Fibroblast of skin of left biceps (primary cell): ENCODE measurements around the gene TBL3.
A peak's percentile ranks its signal among the peaks of the same experiment; 100 is the strongest.
"Not testable (repeated sequence)": the region's sequence is repeated elsewhere in the genome, so short reads cannot be mapped to it uniquely, and the experiment has no call there.

Experiments used
- DNase-seq, 2 experiments: peaks; one replicate each; pipeline ENCODE4 v3.0.0-alpha.2; 2013; ENCODE audit warnings: low read depth in 2 of 2

TBL3 gene

GRCh38 chr16:1998852-1999801 is 27.3 kb downstream of the TBL3 start:
- DNase-seq: no peak

GRCh38 chr16:1999866-2000514 is 28.1 kb downstream of the TBL3 start:
- DNase-seq: no peak

- no peak for DNase-seq
Observed at GRCh38 chr16:2001035-2001434, 29.2 kb downstream of the TBL3 start.

GRCh38 chr16:2001456-2002355 is 29.9 kb downstream of the TBL3 start:
- DNase-seq: no peak

DNA sequence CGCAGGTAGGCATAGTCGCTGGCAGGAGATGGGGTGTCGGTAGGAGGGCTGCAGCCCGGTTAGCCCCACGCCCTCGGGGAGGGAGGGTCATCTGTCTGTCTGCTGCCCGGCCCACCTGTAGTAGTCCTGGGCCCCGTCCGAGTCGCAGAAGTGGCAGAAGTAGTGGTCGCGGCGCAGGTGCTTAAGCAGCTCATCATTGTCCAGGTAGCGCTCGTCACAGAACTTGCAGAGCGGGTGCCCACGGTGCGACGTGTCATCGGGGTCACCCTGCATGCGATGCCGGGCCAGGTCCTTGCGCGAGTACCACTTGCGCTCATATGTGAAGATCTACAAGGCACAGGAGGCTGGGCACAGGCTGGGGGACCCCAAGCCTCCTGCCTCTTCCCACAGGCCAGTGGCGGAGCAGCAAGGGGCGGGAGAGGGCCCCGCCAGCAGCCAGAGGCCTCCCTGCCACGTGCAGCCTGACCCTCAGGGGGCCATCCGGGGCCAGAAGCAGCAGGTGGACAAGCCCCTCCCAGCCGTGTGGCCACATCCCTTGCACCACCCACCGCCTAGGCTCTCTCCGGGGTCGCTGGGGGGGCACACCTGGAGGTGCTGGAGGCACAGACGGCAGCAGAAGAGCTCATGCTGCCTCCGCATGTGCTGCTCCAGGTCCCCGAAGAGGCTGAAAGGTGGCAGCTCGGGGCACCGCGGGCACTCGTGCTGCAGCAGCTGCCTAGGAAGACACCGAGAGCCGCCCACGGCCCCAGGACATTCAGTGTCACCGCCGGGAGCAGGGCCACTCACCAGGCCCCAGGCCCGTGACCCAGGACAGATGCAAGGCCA is 30.8 kb downstream of the TBL3 start:
- DNase-seq: no peak

- no peak for DNase-seq
Observed at GRCh38 chr16:2003231-2003826, 31.5 kb downstream of the TBL3 start.

DNA sequence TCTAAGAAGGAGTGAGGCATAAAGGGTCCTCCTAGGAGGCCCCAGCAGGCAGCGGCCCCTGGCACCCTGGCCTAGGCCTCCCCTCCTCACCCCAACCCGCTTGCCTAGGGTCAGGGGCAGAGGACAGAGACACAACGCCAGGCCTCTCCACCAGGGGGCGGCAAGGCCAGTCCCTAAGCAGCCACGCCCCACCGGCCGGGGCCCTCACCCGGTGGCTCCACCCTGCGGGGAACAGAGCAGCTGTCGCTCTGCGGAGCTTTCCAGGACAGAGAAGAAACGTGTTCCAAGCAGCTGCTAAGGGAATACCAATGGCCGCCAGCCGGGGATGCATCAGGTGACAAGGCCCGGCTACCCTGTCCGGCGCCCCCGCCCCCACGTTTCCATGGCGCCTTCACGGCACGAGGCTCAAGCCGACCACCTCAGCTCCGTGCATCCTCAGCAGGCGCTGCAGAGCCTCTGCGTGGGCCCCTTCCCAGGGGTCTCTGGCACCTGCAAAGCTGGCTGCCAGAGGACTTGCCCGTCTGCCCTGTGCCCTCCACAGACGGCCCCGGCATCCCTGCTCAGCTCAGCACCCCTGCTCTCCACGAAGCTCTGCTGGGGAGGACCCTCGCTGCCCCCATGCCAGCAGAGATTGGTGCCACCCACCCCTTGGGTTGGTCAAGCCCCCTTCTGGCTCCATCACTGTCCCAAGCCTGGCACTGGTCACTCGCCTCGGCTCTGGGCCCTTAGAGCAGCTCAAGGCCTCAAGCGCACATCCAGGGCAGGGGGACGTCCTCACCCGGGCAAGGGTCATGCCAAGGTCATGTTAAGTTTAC is 32.2 kb downstream of the TBL3 start:
- DNase-seq: peak in 1 of 2 experiments; percentile 21

DNA sequence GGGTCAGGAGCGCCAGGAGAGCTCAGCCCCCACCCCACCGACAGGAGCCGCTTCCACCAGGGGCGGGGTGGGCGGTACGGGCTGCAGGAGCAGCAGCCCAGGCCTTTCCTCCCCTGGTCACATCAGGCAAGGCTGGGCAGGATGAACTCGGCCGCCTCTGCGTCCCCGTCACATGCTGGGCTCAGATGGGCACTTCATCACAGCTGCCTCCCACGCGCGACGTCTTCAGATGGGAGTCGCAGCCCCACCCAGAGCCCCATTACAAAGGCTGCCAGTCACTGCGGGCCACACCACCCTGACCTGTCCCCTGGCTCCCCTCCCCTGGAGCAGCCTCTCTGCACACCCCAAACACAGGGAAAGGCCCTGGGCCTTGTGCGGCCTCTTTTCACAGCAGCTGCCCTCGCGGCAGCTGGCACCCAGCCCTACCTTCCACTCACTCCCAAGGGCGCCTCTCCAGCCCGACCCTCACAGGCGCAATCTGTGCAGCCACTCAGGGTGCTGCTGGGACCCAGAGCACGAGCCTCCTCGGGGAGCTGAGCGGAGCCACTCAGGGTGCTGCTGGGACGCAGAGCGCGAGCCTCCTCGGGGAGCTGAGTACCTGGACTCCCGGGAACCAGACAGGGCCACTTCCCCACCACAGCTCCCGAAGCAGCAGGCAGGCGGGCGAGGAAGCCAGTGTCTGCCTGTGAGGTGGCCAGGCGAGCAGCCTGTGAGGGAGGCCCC is 33.1 kb downstream of the TBL3 start:
- DNase-seq: no peak

DNA sequence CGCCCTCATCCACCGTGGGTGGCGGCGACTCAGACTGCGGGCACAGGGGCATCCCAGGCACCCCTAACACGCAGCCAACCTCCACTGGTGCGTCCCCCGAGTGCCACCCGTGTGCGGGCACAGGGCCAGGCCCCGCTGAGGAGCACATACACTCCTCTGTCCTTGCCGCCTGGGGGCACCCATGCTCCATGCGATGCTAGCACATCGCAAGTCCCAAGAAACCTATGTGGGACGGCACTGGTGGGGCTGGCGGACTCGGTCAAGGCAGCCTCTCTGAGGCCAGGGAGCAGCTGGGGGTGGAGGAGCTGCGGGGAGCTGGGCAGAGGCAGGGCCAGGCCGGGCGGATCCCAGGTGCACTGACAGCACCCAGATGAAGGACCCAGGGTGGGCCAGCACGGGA is 33.8 kb downstream of the TBL3 start:
- DNase-seq: no peak

DNA sequence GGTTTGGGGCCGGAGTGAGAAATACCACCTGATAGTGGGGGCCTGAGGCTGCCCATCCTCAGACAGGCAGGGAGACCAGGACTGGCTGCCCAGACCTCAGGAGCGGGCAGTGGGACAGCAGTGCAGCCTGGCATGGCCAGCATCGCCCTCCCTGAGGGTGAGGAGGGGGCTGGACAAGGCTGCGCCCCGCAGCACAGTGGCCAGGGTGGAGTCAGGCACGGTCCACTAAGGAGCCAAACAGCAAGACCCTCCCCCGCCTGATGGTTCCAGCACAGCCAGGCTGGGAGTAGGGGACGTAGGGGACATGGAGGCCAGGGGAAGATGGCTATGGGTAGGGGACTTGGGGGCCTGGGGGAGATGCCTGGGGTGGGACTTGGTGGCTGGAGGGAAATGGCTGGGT is 34.5 kb downstream of the TBL3 start:
- no peak for DNase-seq

DNA sequence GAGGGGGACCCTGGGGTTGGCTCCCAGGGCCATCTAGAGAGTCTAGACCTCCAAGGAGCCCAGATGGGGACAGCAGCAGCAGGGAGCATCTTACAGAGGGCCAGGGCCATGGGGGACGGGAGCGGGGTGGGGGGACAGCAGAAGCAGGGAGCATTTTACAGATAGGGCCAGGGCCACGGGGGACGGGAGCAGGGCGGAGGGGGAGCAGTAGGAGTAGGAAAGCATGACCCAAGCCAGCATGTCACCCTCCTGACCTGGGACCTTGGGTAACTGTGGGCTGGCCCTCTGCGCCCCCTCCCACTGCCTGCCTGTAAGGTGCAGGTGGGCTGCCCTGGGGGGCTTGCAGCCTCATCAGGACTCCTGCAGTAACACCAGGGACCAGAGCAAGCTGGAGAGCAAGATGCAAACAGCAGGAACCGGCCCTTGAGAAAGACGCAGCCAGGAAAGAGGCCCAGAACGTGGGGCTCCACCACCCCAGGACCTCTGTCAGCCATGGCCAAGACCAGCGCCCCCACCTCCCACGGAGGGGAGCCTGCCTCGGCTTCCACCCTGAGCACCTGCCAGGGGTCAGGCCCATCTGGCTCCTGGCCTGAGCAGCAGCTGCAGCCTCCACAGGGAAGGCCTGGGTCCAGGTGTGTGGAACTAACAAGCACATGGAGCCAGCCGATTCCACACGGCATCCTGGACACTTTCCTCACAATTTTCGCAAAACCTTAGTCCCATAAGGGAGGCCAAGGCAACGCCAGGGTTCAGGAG is 35.4 kb downstream of the TBL3 start:
- DNase-seq: no peak

DNA sequence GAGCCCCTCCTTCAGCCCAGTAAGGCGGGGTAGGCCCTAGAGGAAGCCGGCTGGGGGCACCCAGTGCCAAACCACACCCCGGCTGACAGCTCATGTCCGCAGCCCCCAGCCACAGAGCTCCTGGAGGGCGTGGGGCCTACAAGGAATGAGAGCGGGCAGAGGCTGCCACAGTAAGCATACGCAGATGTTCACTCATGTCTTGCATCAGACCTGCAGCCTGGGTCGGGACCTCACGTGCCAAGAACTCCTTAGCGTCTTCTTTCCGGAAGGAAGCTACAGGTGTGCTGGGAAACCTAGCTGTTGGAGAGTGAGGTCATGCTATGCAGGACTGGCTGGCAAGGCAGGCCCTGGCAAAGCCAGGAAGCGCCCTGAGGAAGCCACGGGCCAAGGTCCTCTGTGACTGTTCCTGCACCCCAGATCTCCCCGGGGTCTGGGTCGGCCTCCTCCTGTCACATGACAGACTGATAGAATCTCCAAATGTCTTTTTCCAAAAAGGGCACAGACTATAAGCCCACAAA is 36.2 kb downstream of the TBL3 start:
- DNase-seq: no peak

- no peak for DNase-seq
Observed at GRCh38 chr16:2008631-2009163, 36.8 kb downstream of the TBL3 start.

DNA sequence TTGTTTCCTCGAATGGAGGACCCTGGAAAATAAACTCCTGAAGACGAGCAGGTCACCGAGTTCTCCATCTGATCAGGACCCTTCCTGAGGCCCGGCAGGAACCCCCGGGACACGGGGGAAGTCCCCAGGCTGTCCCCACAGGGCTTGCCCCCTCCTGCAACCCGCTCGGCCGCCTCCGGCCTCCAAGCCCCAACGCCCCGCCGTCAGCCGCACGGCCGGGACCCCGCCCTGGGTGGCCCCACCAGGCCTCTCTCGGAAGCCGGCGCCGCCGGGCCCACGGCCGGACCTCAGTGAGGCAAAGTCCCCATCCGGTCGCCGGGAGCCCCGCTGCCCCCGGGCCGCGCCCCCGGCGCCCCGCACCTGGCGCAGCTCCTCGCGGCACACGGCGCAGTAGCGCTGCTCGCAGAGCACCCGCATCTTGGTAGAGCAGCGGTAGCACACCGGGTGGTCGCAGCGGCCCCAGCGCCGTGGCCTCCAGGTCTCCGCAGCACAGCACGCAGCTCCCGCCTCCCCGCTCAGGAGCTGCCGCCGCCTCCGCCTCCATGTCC is 37.4 kb downstream of the TBL3 start:
- no peak for DNase-seq

GRCh38 chr16:2009791-2010510 is 38.1 kb downstream of the TBL3 start, which contains the start of gene ZNF598:
TSS of gene ZNF598 (minus strand) at chr16:2009821.
- DNase-seq: peak; percentile 66 to 68

DNA sequence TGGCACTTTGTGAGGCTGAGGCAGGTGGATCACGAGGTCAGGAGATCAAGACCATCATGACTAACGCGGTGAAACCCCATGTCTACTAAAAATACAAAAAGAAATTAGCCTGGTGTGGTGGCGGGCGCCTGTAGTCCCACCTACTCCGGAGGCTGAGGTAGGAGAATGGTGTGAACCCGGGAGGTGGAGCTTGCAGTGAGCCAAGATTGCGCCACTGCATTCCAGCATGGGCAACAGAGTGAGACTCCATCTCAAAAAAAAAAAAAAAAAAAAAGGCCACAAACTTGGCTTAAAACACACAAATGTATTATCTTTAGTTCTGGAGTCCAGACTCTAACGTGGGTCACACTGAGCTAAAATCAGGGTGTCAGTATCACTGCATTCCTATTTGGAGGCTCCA is 39.9 kb downstream of the TBL3 start:
- not testable (repeated sequence) for DNase-seq

GRCh38 chr16:2013527-2013926 is 41.7 kb downstream of the TBL3 start:
- DNase-seq: no peak
